Fibroblast of the aortic adventitia (primary cell): ENCODE results near the gene COL2A1. TPM values are rescaled to one million over a fixed set of nuclear protein-coding genes. Genes with fewer than 3 reads are reported as not detected.
"Not testable (repeated sequence)": the region's sequence is repeated elsewhere in the genome, so short reads cannot be mapped to it uniquely, and the experiment has no call there.

Experiments
- DNase-seq: peaks from one replicate; pipeline ENCODE4 v3.0.0-alpha.2; 2010; ENCODE audit warnings: low read depth
- H3K4me3 ChIP-seq: 2 replicates; pipeline ENCODE4 v1.5.1; 2011; ENCODE audit warnings: low read depth, mild to moderate bottlenecking, control low read depth, low read length, moderate library complexity
- CTCF ChIP-seq: IDR thresholded peaks from 2 replicates; pipeline ENCODE4 v1.5.1; 2011; ENCODE audit warnings: mild to moderate bottlenecking, low read length, control low read depth, inconsistent platforms; ENCODE audit not compliant: insufficient read depth
- total RNA-seq: library from RNA; depleted of rRNA; stranded (reverse); fragments of >200 nt; gene quantifications from 2 replicates; pipeline ENCODE4 v1.2.3, GENCODE V29; 2012; ENCODE audit warnings: low replicate concordance

COL2A1 gene
- total RNA-seq, 1 donor = not detected

GRCh38 chr12:47965581-47965980 is 38.7 kb downstream of the COL2A1 start:
- DNase-seq = no peak
- H3K4me3 ChIP-seq = no peak overlapping the region
- no peak for TF ChIP-seq CTCF

GRCh38 chr12:47964106-47964728 is 40.1 kb downstream of the COL2A1 start:
- peak; percentile 22 for DNase-seq
- peak overlapping the region; percentile 77 for H3K4me3 ChIP-seq
- no peak for TF ChIP-seq CTCF

GRCh38 chr12:47963340-47964040 is 40.8 kb downstream of the COL2A1 start, which contains the start of gene TMEM106C:
TMEM106C (plus strand) TSS chr12:47963596; CDS start chr12:47964237, 641 bp downstream.
- peak; percentile 88 for DNase-seq
- peak; percentile 98 for TF ChIP-seq CTCF
- peak within 1 kb of the TSS; percentile 77 for H3K4me3 ChIP-seq

GRCh38 chr12:47962198-47962597 is 42.1 kb downstream of the COL2A1 start:
- H3K4me3 ChIP-seq = no peak overlapping the region
- no peak for DNase-seq
- no peak for TF ChIP-seq CTCF

- not testable (repeated sequence) for H3K4me3 ChIP-seq, DNase-seq
Measured at GRCh38 chr12:47957671-47958070, 46.6 kb downstream of the COL2A1 start.

- DNase-seq = no peak
- no peak for TF ChIP-seq CTCF
- H3K4me3 ChIP-seq = no peak overlapping the region
Measured at GRCh38 chr12:47955059-47955458, 49.2 kb downstream of the COL2A1 start.

GRCh38 chr12:47954467-47955045 is 49.7 kb downstream of the COL2A1 start:
- no peak for DNase-seq
- no peak for TF ChIP-seq CTCF
- no peak overlapping the region for H3K4me3 ChIP-seq
